Vagina (tissue), 2 donors: ENCODE results near the gene ERBB4. TPM values are rescaled to one million over a fixed set of nuclear protein-coding genes. Genes with fewer than 3 reads are reported as not detected.
"Not testable (repeated sequence)": the region's sequence is repeated elsewhere in the genome, so short reads cannot be mapped to it uniquely, and the experiment has no call there.

ENCODE experiments used
- DNase-seq, 2 donors: peaks; one replicate each; pipeline ENCODE4 v3.0.0-alpha.2; 2017; ENCODE audit errors: extremely low spot score in 2 of 2
- H3K27ac ChIP-seq: fragments of 200-600 bp; sonication (generic); one replicate; pipeline ENCODE4 v1.5.1; 2019
- H3K27me3 ChIP-seq: fragments of 200-600 bp; sonication (generic); one replicate; pipeline ENCODE4 v1.5.1; 2019
- H3K36me3 ChIP-seq, 2 donors: fragments of 200-600 bp; sonication (generic); one replicate each; pipeline ENCODE4 v1.5.1; 2017 to 2019
- H3K4me1 ChIP-seq: fragments of 200-600 bp; sonication (generic); one replicate; pipeline ENCODE4 v1.5.1; 2019
- H3K4me3 ChIP-seq, 2 donors: fragments of 200-600 bp; sonication (generic); 1 replicate in 1 of 2; 2 replicates in 1 of 2; pipeline ENCODE4 v1.5.1; 2016 to 2019
- H3K9me3 ChIP-seq: fragments of 200-600 bp; sonication (generic); one replicate; pipeline ENCODE4 v1.5.1; 2019
- CTCF ChIP-seq, 3 experiments: fragments of 450-650 bp in 2 of 3; fragments of 200-600 bp in 1 of 3; sonication (generic) in 1 of 3; IDR thresholded peaks; one replicate each; pipeline ENCODE4 v1.5.1; 2017 to 2019; ENCODE audit warnings: antibody characterized with exemption in 3 of 3, mild to moderate bottlenecking in 2 of 3, moderate library complexity in 2 of 3
- POLR2A ChIP-seq, 2 donors: fragments of 450-650 bp; IDR thresholded peaks; one replicate each; pipeline ENCODE4 v1.6.1; 2017; ENCODE audit warnings: antibody characterized with exemption in 2 of 2, mild to moderate bottlenecking in 2 of 2, moderate library complexity in 2 of 2
- POLR2AphosphoS5 ChIP-seq, 2 donors: sonication (generic); formaldehyde crosslinking; IDR thresholded peaks; one replicate each; pipeline ENCODE4 v1.9.0; 2017; ENCODE audit warnings: antibody characterized with exemption in 2 of 2, mild to moderate bottlenecking in 2 of 2, low read depth in 1 of 2; ENCODE audit not compliant: insufficient read depth in 1 of 2
- intact Hi-C: fragments of 100-400 bp; cut with DNase I; formaldehyde crosslinking; loops from one replicate; pipeline ENCODE4 v1.15.1; 2023
- total RNA-seq: library from RNA; depleted of rRNA; stranded (reverse); fragments of >200 nt; gene quantifications from one replicate; pipeline ENCODE4 v1.2.3, GENCODE V29; 2016

The ERBB4 gene
- total RNA-seq, 1 donor from 2014 or later: 0.25 TPM

GRCh38 chr2:211723398-211723797, 815.2 kb downstream of the ERBB4 start:
- intact Hi-C loops: no loop called here
- H3K27ac ChIP-seq: no peak overlapping the region
- no peak for DNase-seq
- H3K4me3 ChIP-seq: no peak overlapping the region
- H3K4me1 ChIP-seq: no peaks in the 10 kb centered on the region
- no peaks in the 10 kb centered on the region for H3K27me3 ChIP-seq
- H3K36me3 ChIP-seq: no peaks in the 10 kb centered on the region
- H3K9me3 ChIP-seq: no peaks in the 10 kb centered on the region
- TF ChIP-seq POLR2AphosphoS5 (IDR thresholded peaks at IDR 0.05; ENCODE audit: insufficient read depth in 1 of 2, low read depth in 1 of 2): no peak
- TF ChIP-seq CTCF (IDR thresholded peaks at IDR 0.05): no peak
- TF ChIP-seq POLR2A (IDR thresholded peaks at IDR 0.05): no peak

- no peak overlapping the region for H3K27ac ChIP-seq
- no peak for DNase-seq
- no peaks in the 10 kb centered on the region for H3K27me3 ChIP-seq
- no peaks in the 10 kb centered on the region for H3K36me3 ChIP-seq
- no peak overlapping the region for H3K4me3 ChIP-seq
- intact Hi-C loops: no loop called here
- no peak for TF ChIP-seq CTCF (IDR thresholded peaks at IDR 0.05)
- no peak for TF ChIP-seq POLR2AphosphoS5 (IDR thresholded peaks at IDR 0.05; ENCODE audit: insufficient read depth in 1 of 2, low read depth in 1 of 2)
- TF ChIP-seq POLR2A (IDR thresholded peaks at IDR 0.05): no peak
- no peaks in the 10 kb centered on the region for H3K4me1 ChIP-seq
- no peaks in the 10 kb centered on the region for H3K9me3 ChIP-seq
Measured at GRCh38 chr2:211722928-211723327, 815.7 kb downstream of the ERBB4 start.

GRCh38 chr2:211721874-211722273, 816.7 kb downstream of the ERBB4 start:
- H3K9me3 ChIP-seq, DNase-seq, H3K36me3 ChIP-seq, H3K4me1 ChIP-seq, H3K27ac ChIP-seq, intact Hi-C loops, H3K27me3 ChIP-seq, H3K4me3 ChIP-seq: not testable (repeated sequence)

- intact Hi-C loops: no loop called here
- Histone ChIP-seq H3K27ac (no peak overlapping the region), H3K27me3 (no peaks in the 10 kb centered on the region), H3K9me3 (no peaks in the 10 kb centered on the region), H3K36me3 (no peaks in the 10 kb centered on the region), H3K4me1 (no peaks in the 10 kb centered on the region), H3K4me3 (no peak overlapping the region)
- TF ChIP-seq POLR2A (IDR thresholded peaks at IDR 0.05) (no peak), CTCF (IDR thresholded peaks at IDR 0.05) (no peak), POLR2AphosphoS5 (IDR thresholded peaks at IDR 0.05; ENCODE audit: insufficient read depth in 1 of 2, low read depth in 1 of 2) (no peak)
- DNase-seq: no peak
Measured at GRCh38 chr2:211709389-211709788, 829.2 kb downstream of the ERBB4 start.

- Histone ChIP-seq H3K27me3 (no peaks in the 10 kb centered on the region), H3K9me3 (no peaks in the 10 kb centered on the region), H3K4me1 (no peaks in the 10 kb centered on the region), H3K27ac (no peak overlapping the region), H3K4me3 (no peak overlapping the region), H3K36me3 (no peaks in the 10 kb centered on the region)
- intact Hi-C loops: no loop called here
- no peak for DNase-seq
- no peak for TF ChIP-seq POLR2A (IDR thresholded peaks at IDR 0.05)
- no peak for TF ChIP-seq CTCF (IDR thresholded peaks at IDR 0.05)
- no peak for TF ChIP-seq POLR2AphosphoS5 (IDR thresholded peaks at IDR 0.05; ENCODE audit: insufficient read depth in 1 of 2, low read depth in 1 of 2)
Measured at GRCh38 chr2:211692689-211693088, 845.9 kb downstream of the ERBB4 start.

- no peak overlapping the region for H3K4me3 ChIP-seq
- no peak overlapping the region for H3K27ac ChIP-seq
- H3K36me3 ChIP-seq: no peaks in the 10 kb centered on the region
- no peaks in the 10 kb centered on the region for H3K27me3 ChIP-seq
- H3K4me1 ChIP-seq: no peaks in the 10 kb centered on the region
- TF ChIP-seq CTCF (IDR thresholded peaks at IDR 0.05) (no peak), POLR2AphosphoS5 (IDR thresholded peaks at IDR 0.05; ENCODE audit: insufficient read depth in 1 of 2, low read depth in 1 of 2) (no peak), POLR2A (IDR thresholded peaks at IDR 0.05) (no peak)
- DNase-seq: no peak
- H3K9me3 ChIP-seq: no peaks in the 10 kb centered on the region
- intact Hi-C loops: no loop called here
Measured at GRCh38 chr2:211690736-211691135, 847.9 kb downstream of the ERBB4 start.
